IMR-90 (cell line): Measurements from ENCODE around the gene SLC25A41. TPM values are rescaled to one million over a fixed set of nuclear protein-coding genes. Genes with fewer than 3 reads are reported as not detected.

Experiments used
- ATAC-seq: fragments of 200-7000 bp; cut with Tn5 transposase; 2 replicates; pipeline ENCODE4 v1.9.1; 2020; ENCODE audit warnings: low read depth, mild to moderate bottlenecking, moderate library complexity
- BruUV-seq: library from RNA; stranded (reverse); fragments of 400-500 nt; replicated peaks from 2 replicates; lab custom pipeline; 2021; lab: Mats Ljungman, UMichigan
- CTCF ChIA-PET: fragments of 300-600 bp; formaldehyde crosslinking; extraction: SDS; loops from one replicate; lab custom pipeline; 2021; ENCODE audit warnings: antibody characterized with exemption; lab: Yijun Ruan, JAX
- POLR2A ChIA-PET: fragments of 300-600 bp; sonication (Branson Sonifier 250); formaldehyde crosslinking; loops from one replicate; lab custom pipeline; 2022; ENCODE audit warnings: antibody characterized with exemption; ENCODE audit not compliant: unreplicated experiment; lab: Charles Lee
- DNase-seq: peaks from one replicate; pipeline ENCODE4 v3.0.0; 2013
- H2AFZ ChIP-seq: replicated peaks from 2 replicates; pipeline ENCODE3; 2013; ENCODE audit warnings: low read length, mild to moderate bottlenecking; ENCODE audit not compliant: poor library complexity
- H2AK5ac ChIP-seq: 2 replicates; pipeline ENCODE4 v1.6.1; 2013; ENCODE audit warnings: low read depth, low read length, inconsistent platforms
- H2AK9ac ChIP-seq: replicated peaks from 2 replicates; pipeline ENCODE3; 2013; ENCODE audit warnings: mild to moderate bottlenecking, low read depth, low read length, moderate library complexity; ENCODE audit not compliant: poor library complexity
- H2BK120ac ChIP-seq: 2 replicates; pipeline ENCODE4 v1.6.1; 2013; ENCODE audit warnings: low read depth, low read length, inconsistent platforms
- H2BK15ac ChIP-seq: 3 replicates; pipeline ENCODE4 v1.6.1; 2013; ENCODE audit warnings: low read depth, low read length, inconsistent platforms
- H2BK20ac ChIP-seq: 2 replicates; pipeline ENCODE4 v1.6.1; 2013; ENCODE audit warnings: low read depth, mild to moderate bottlenecking, inconsistent platforms, low read length, moderate library complexity
- H2BK5ac ChIP-seq: 2 replicates; pipeline ENCODE4 v1.6.1; 2013; ENCODE audit warnings: mild to moderate bottlenecking, low read depth, low read length, inconsistent platforms; ENCODE audit not compliant: poor library complexity, severe bottlenecking
- H3K14ac ChIP-seq: replicated peaks from 2 replicates; pipeline ENCODE4 v1.6.1; 2013; ENCODE audit warnings: low read depth, low read length, inconsistent platforms
- H3K18ac ChIP-seq: 2 replicates; pipeline ENCODE4 v1.6.1; 2013; ENCODE audit warnings: low read depth, low read length, control low read depth
- H3K23ac ChIP-seq: 2 replicates; pipeline ENCODE4 v1.6.1; 2013; ENCODE audit warnings: low read depth, low read length, inconsistent platforms
- H3K27ac ChIP-seq: 2 replicates; pipeline ENCODE4 v1.5.1; 2013; ENCODE audit warnings: mild to moderate bottlenecking, control low read depth, low read length; ENCODE audit not compliant: insufficient read depth
- H3K27me3 ChIP-seq: 2 replicates; pipeline ENCODE4 v1.6.1; 2013; ENCODE audit warnings: low read length; ENCODE audit not compliant: control insufficient read depth, insufficient read depth
- H3K36me3 ChIP-seq: 2 replicates; pipeline ENCODE4 v1.6.1; 2013; ENCODE audit warnings: low read length, mixed read lengths; ENCODE audit not compliant: control insufficient read depth, insufficient read depth
- H3K4ac ChIP-seq: 2 replicates; pipeline ENCODE4 v1.6.1; 2013; ENCODE audit warnings: low read depth, low read length, inconsistent platforms
- H3K4me1 ChIP-seq: 2 replicates; pipeline ENCODE4 v1.6.1; 2013; ENCODE audit warnings: low read length, mixed read lengths; ENCODE audit not compliant: control insufficient read depth, insufficient read depth
- H3K4me2 ChIP-seq: 2 replicates; pipeline ENCODE4 v1.6.1; 2013; ENCODE audit warnings: low read depth, mild to moderate bottlenecking, control low read depth, low read length, moderate library complexity
- H3K4me3 ChIP-seq: 2 replicates; pipeline ENCODE4 v1.5.1; 2013; ENCODE audit warnings: low read depth, mild to moderate bottlenecking, control low read depth, low read length, moderate library complexity; ENCODE audit not compliant: insufficient read depth
- H3K56ac ChIP-seq: 2 replicates; pipeline ENCODE4 v1.6.1; 2013; ENCODE audit warnings: low read length, inconsistent platforms; ENCODE audit not compliant: insufficient read depth; ENCODE audit errors: extremely low read depth
- H3K79me1 ChIP-seq, 2 experiments: 2 replicates each; pipeline ENCODE4 v1.6.1; 2013; ENCODE audit warnings: low read length in 2 of 2, inconsistent platforms in 1 of 2, low read depth in 1 of 2
- H3K9ac ChIP-seq: 2 replicates; pipeline ENCODE4 v1.6.1; 2013; ENCODE audit warnings: low read depth, low read length, control low read depth
- H3K9me1 ChIP-seq: 2 replicates; pipeline ENCODE4 v1.6.1; 2013; ENCODE audit warnings: low read length, inconsistent platforms; ENCODE audit not compliant: insufficient read depth
- H3K9me3 ChIP-seq: 2 replicates; pipeline ENCODE4 v1.6.1; 2013; ENCODE audit warnings: low read length; ENCODE audit not compliant: control insufficient read depth, insufficient read depth
- H4K20me1 ChIP-seq: 2 replicates; pipeline ENCODE4 v1.6.1; 2013; ENCODE audit warnings: low read length, inconsistent platforms; ENCODE audit not compliant: insufficient read depth
- H4K5ac ChIP-seq: 2 replicates; pipeline ENCODE4 v1.6.1; 2013; ENCODE audit warnings: mild to moderate bottlenecking, low read depth, low read length, control low read depth
- H4K8ac ChIP-seq, 2 experiments: 2 replicates each; pipeline ENCODE4 v1.6.1; 2013; ENCODE audit warnings: low read depth in 2 of 2, low read length in 2 of 2, control low read depth in 1 of 2, inconsistent platforms in 1 of 2
- H4K91ac ChIP-seq: 2 replicates; pipeline ENCODE4 v1.6.1; 2013; ENCODE audit warnings: low read depth, low read length, inconsistent platforms; ENCODE audit not compliant: insufficient read depth
- CHD1 ChIP-seq: IDR thresholded peaks from 2 replicates; pipeline ENCODE4 v1.6.1; 2012; ENCODE audit warnings: low read depth, low read length, improper control_type of control experiment
- MAFK ChIP-seq: IDR thresholded peaks from 2 replicates; pipeline ENCODE4 v1.6.1; 2012; ENCODE audit warnings: low read depth, low read length, improper control_type of control experiment
- MAZ ChIP-seq: IDR thresholded peaks from 2 replicates; pipeline ENCODE4 v1.6.1; 2012; ENCODE audit warnings: low read depth, mild to moderate bottlenecking, low read length, improper control_type of control experiment, moderate library complexity, borderline replicate concordance
- MXI1 ChIP-seq: IDR thresholded peaks from 2 replicates; pipeline ENCODE4 v1.6.1; 2012; ENCODE audit warnings: low read depth, mild to moderate bottlenecking, low read length, moderate library complexity, borderline replicate concordance
- NFE2L2 ChIP-seq: fragments of 150-350 bp; IDR thresholded peaks from 2 replicates; pipeline ENCODE4 v1.6.1; 2016; ENCODE audit warnings: low read depth, mild to moderate bottlenecking, low read length
- POLR2A ChIP-seq: IDR thresholded peaks from 2 replicates; pipeline ENCODE4 v1.6.1; 2012; ENCODE audit warnings: mild to moderate bottlenecking, low read depth, low read length
- SMC3 ChIP-seq: fragments of 150-350 bp; IDR thresholded peaks from 2 replicates; pipeline ENCODE4 v1.6.1; 2016; ENCODE audit warnings: low read depth, mild to moderate bottlenecking, antibody characterized with exemption, low read length, moderate library complexity
- WGBS, 2 experiments: methylation state at CpG; one replicate each; pipeline versions ENCODE4 v1.1.5 to v1.1.7; 2013; ENCODE audit warnings: missing lambda C conversion rate in 2 of 2; ENCODE audit not compliant: insufficient read length in 1 of 2; ENCODE audit errors: extremely low coverage in 2 of 2; 5-methylcytosine and 5-hydroxymethylcytosine counted together
- dilution Hi-C: fragments of 300-500 bp; cut with HindIII; formaldehyde crosslinking; loops from one replicate; pipeline ENCODE4 v1.14.3; 2018; ENCODE audit warnings: low sequenced_read_pairs; ENCODE audit not compliant: unreplicated experiment
- in situ Hi-C: fragments of 300-500 bp; cut with MboI; formaldehyde crosslinking; loops from 3 replicates; pipeline ENCODE4 v1.14.3; 2019; ENCODE audit warnings: low sequenced_read_pairs, inconsistent platforms, mixed read lengths
- intact Hi-C: fragments of 100-400 bp; cut with micrococcal nuclease; formaldehyde crosslinking; loops from 2 replicates; pipeline ENCODE4 v1.10.0; 2022
- polyA plus RNA-seq, 3 experiments: library from polyadenylated mRNA; depleted of rRNA; stranded (reverse); fragments of >200 nt; gene quantifications; 2 replicates each; pipeline ENCODE4 v1.2.3, GENCODE V29; 2012; ENCODE audit warnings: low replicate concordance in 1 of 3
- total RNA-seq: library from RNA; depleted of rRNA; stranded (reverse); fragments of >200 nt; gene quantifications from 2 replicates; pipeline ENCODE4 v1.2.3, GENCODE V29; 2012
- TF ChIP-seq, protein P1 (sequence below): conservative IDR thresholded peaks from 2 replicates; pipeline ENCODE4 v1.5.1; 2012; ENCODE audit warnings: mild to moderate bottlenecking, low read depth, low read length, improper control_type of control experiment
- TF ChIP-seq, protein P2 (sequence below): fragments of 150-350 bp; IDR thresholded peaks from 2 replicates; pipeline ENCODE4 v1.6.1; 2017; ENCODE audit warnings: mild to moderate bottlenecking, antibody characterized with exemption, low read length, low read depth

SLC25A41 gene
- total and polyA plus RNA-seq, 2 of the 4 experiments (the other 2 are of a cell fraction) = not detected

DNA sequence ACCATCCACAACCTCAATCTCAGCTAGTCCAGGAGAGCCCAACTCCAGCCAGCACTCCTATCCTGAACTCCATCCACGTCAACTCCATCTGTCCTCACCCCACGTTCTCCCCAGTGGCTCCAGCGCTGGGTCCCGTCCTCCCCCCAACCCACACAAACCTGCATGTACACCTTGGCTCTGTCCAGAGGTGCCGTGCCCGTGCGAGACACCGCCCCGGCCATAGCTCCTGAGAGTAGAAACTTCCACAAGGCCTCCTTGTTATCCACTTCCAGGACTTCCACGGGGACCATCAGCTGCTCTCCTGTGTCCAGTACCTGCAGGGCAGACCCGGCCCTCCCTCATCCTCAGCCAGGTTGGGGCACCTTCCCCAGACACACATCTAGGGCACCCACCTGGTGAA is 1.7 kb downstream of the SLC25A41 start:
- Histone ChIP-seq H3K4me2 (no peak overlapping the region), H3K36me3 (no peaks in the 10 kb centered on the region), H3K18ac (no peak overlapping the region), H3K23ac (no peak overlapping the region), H3K9me3 (no peaks in the 10 kb centered on the region), H2AFZ (no peak overlapping the region), H3K9me1 (no peaks in the 10 kb centered on the region), H4K20me1 (no peaks in the 10 kb centered on the region), H2BK5ac (no peak overlapping the region), H2AK9ac (no peak overlapping the region), H4K91ac (no peak overlapping the region), H2AK5ac (no peak overlapping the region), H4K8ac (no peak overlapping the region), H3K9ac (no peak overlapping the region), H3K27me3 (peaks cover 8% of the 10 kb centered on the region; the same call in 1 of the 2 replicates), H3K4me3 (no peak overlapping the region), H3K27ac (no peak overlapping the region), H2BK20ac (no peak overlapping the region), H4K5ac (no peak overlapping the region), H3K4me1 (no peaks in the 10 kb centered on the region), H2BK120ac (no peak overlapping the region), H3K4ac (no peak overlapping the region), H3K56ac (no peak overlapping the region), H3K14ac (no peak overlapping the region), H2BK15ac (no peak overlapping the region), H3K79me1 (no peaks in the 10 kb centered on the region)
- BruUV-seq = no TSS peak
- in situ Hi-C loops (no loop called here), intact Hi-C loops (no loop called here), dilution Hi-C loops (no loop called here)
- ChIA-PET POLR2A (no interaction called here), CTCF (no interaction called here)
- 84% methylated on average over 9 of the region's 11 CpGs; no CpG with 5 or more reads in 1 of the 2 experiments for WGBS, 2 experiments
- no peak for TF ChIP-seq MXI1
- TF ChIP-seq, protein P1, sequence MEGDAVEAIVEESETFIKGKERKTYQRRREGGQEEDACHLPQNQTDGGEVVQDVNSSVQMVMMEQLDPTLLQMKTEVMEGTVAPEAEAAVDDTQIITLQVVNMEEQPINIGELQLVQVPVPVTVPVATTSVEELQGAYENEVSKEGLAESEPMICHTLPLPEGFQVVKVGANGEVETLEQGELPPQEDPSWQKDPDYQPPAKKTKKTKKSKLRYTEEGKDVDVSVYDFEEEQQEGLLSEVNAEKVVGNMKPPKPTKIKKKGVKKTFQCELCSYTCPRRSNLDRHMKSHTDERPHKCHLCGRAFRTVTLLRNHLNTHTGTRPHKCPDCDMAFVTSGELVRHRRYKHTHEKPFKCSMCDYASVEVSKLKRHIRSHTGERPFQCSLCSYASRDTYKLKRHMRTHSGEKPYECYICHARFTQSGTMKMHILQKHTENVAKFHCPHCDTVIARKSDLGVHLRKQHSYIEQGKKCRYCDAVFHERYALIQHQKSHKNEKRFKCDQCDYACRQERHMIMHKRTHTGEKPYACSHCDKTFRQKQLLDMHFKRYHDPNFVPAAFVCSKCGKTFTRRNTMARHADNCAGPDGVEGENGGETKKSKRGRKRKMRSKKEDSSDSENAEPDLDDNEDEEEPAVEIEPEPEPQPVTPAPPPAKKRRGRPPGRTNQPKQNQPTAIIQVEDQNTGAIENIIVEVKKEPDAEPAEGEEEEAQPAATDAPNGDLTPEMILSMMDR = no peak
- TF ChIP-seq SMC3 = no peak
- no peak for TF ChIP-seq CHD1
- TF ChIP-seq POLR2A = no peak
- TF ChIP-seq, protein P2, sequence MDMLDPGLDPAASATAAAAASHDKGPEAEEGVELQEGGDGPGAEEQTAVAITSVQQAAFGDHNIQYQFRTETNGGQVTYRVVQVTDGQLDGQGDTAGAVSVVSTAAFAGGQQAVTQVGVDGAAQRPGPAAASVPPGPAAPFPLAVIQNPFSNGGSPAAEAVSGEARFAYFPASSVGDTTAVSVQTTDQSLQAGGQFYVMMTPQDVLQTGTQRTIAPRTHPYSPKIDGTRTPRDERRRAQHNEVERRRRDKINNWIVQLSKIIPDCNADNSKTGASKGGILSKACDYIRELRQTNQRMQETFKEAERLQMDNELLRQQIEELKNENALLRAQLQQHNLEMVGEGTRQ = no peak
- TF ChIP-seq MAZ = no peak
- no peak for TF ChIP-seq NFE2L2
- no peak for TF ChIP-seq MAFK
- ATAC-seq = no peak
- DNase-seq = no peak
